HG02588 (cell line): ENCODE results near the gene UBE2E1.

Experiments
- ATAC-seq: cut with Tn5 transposase; IDR thresholded peaks from one replicate; pipeline ENCODE4 v1.9.1; 2021; ENCODE audit warnings: mild to moderate bottlenecking, moderate library complexity; ENCODE audit not compliant: unreplicated experiment

Gene UBE2E1

GRCh38 chr3:23805633-23806533 is at the start of gene UBE2E1:
UBE2E1 (plus strand) TSS chr3:23805955; CDS start chr3:23807270, 1,315 bp downstream.
- ATAC-seq, result peak; percentile 63

GRCh38 chr3:23756206-23756840 is 49.4 kb upstream of the UBE2E1 start:
- no peak for ATAC-seq

DNA sequence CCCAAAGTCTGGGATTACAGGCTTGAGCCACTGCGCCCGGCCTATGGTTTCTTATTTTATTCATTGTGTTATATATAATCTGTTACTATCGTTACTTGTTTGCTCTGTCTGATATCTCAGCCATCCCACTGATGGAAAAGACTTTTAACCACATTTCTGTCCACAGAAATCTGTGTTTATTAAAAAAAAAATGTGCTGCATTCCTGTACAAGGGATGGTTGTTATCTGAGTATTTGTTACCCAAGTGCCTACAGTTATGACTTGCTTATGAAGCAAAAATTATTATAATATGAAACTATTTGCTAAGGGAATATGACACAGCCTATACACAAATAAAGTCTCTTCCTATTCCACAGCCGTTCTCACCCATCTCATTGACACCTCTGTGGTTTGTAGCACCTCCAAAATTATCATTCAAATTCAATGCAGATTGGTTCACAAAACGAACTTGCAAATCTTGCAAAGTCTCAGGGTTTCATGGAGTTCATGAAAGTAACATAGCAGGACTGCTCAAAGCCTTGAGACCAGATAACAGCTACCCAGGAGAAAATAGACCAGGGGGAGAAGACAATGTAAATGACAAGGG is 47.4 kb upstream of the UBE2E1 start:
- ATAC-seq, result no peak

DNA sequence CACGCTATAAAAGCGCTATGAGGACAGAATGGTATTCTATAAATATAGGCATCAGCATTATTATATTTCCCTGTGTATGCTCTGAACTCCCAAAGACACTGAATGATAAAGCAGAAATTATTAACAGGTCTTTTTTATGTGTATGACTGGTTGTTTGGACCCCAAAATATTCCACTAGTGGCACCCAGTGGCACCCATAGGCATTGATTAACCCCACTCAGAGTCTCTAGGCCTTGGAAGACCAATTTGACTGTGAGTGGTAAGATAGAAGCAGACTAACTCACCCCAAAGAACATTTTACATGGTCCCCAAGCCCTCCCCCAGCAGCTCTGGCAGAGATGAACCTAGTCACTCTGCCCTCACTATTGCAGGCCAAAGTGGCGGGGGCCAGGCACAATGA is 45.4 kb upstream of the UBE2E1 start:
- ATAC-seq, result peak; percentile 6

GRCh38 chr3:23760871-23761373 is 44.8 kb upstream of the UBE2E1 start:
- ATAC-seq, result peak; percentile 50

DNA sequence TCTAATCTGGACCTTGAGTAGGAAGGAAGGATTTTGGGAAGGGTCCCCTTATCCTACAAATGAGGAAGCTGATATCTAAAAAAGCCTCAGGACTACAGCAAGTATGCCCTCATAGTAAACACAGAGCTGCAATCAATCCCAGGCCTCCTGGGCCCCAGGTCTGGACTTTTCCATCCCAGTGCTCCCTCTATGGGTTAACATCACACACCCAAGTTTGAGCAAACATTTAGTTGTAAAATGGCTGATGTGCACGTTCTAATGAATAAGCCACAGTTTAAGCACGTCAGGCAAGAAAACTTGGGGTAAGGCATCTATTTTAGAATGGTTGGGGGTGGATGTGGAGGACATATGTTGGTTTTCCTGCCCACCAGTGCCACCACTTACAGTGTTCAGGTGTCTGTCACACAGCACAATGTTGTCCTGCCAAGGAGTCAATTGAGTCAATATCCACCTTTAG is 44.3 kb upstream of the UBE2E1 start:
- no peak for ATAC-seq

DNA sequence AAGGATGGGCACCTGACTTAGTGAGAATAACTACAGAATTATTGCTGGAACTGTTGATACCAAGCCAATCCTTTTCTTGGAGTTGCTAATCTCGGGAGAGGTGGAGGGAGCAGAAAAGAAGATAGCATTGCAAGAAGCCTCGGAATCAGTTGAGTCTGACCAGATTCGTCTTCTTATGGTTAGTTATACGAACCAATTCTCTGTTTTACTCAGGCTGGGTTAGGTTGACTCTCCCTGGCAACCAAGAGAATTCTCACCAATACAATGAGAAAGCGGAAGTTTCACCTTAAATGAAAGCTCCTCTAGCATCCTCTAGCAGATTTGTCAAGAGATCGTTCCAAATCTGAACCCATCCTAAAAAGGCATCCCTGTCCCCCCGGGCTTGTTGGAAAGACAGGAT is 43.5 kb upstream of the UBE2E1 start:
- ATAC-seq, result peak; percentile 79

GRCh38 chr3:23762759-23763477 is 42.8 kb upstream of the UBE2E1 start:
- ATAC-seq, result no peak

DNA sequence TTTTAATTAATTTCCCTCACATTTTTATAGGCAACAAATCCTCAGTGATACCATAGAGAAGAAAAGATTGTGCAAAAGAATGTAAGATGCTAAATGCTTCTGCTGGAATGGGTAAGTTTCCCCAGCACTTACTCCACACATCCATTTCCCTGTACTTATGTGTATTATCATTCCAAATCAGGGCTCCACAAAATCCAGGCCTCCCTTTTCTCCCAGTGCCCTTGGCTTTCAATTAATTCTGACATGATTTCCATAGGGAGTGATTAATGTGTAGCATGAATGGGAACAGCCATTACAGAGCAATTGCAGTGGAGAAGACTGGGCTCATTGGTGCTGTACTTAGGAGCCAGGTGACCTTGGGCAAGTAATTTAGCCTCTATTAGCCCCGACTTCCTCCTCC is 41.3 kb upstream of the UBE2E1 start:
- no peak for ATAC-seq

- no peak for ATAC-seq
Measured at GRCh38 chr3:23767546-23767945, 38.2 kb upstream of the UBE2E1 start.

DNA sequence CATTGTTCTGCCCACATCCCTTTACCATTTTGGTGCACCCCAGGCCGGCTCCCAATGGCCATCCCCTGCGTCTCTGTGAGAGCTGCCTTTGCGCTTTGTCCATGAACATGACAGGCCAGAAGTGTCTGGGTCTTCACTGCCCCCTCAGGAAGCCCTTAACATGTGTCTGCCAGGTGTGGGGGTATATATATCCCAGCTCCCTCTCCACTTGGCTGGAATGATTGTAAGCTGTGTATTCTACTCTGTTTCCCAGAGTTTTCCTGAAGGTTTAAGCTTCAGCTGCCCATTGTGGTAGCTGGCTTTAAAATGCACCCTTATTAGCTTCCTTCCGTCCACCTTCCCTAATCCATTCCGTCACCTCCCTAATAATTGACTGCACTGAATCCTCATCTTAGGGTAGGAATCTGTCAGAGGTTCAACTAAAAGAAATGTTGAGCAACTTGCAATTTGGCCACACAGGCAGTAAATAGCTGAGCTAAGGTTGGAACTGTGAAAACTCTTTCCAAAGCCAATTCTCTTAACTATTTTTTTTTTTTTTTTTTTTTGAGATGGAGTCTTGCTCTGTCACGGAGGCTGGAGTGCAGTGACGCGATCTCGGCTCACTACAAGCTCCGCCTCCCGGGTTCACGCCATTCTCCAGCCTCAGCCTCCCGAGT is 30.4 kb upstream of the UBE2E1 start:
- ATAC-seq, result no peak

- no peak for ATAC-seq
Measured at GRCh38 chr3:23776352-23776891, 29.3 kb upstream of the UBE2E1 start.

DNA sequence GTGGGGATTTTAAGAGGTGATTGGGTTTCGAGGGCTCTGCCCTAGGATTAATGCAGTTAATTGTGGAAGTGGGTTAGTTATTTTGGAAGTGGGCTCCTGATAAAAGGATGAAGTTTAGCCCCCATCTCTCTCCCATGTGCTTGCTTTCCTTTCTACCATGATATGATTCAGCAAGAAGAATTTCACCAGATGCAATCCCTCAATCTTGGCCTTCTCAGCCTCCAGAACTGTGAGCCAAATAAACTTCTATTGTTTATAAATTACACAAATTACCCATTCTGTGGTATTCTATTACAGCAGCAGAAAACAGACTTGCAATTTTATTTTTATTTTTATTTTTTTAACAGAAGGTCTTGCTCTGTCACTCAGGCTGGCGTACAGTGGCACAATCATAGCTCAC is 27.3 kb upstream of the UBE2E1 start:
- ATAC-seq, result no peak

DNA sequence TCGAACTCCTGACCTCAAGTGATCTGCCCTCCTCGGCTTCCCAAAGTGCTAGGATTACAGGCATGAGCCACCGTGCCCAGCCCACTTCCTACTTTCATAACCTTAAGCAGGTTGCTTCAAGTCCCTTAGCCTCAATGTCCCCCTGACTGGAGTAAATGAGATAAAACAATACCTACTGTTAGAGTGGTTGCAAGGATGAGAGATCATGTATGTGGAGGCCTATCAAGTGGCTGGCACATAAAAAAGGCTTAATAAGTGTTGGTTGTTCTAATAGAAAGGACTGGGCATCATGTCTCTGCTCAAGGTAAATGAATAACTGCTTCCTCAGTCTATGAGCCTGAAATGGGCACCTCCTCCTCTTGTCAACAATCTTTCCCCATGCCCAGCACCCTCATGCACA is 25.9 kb upstream of the UBE2E1 start:
- ATAC-seq, result no peak

- ATAC-seq, result no peak
Measured at GRCh38 chr3:23781051-23781450, 24.7 kb upstream of the UBE2E1 start.

GRCh38 chr3:23781871-23782270 is 23.9 kb upstream of the UBE2E1 start:
- ATAC-seq, result no peak

GRCh38 chr3:23785097-23785645 is 20.6 kb upstream of the UBE2E1 start:
- ATAC-seq, result no peak

DNA sequence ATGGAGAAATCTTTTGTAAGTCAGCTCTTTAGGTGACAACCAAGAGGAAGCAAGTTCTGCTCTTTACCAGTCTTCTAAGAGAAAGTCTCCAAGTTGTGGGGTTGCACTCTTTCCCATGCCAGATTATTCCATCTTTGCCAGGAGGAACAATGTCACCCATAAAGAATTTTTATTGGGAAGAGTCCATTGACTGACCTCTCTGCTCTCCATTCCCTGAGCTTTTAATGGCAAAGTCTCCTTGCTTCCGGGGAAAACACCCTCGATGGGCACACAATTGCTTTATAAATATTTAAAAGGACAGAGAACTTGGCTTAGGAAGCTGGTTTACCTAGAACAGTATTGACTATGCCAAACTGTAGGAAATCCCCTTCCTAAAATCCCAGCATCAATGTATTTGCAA is 19.9 kb upstream of the UBE2E1 start:
- no peak for ATAC-seq

- no peak for ATAC-seq
Measured at GRCh38 chr3:23791678-23792077, 14.1 kb upstream of the UBE2E1 start.
